ENCODE results near the gene BLID. TPM values are rescaled to one million over a fixed set of nuclear protein-coding genes. Genes with fewer than 3 reads are reported as not detected.

The BLID gene
- total and polyA plus RNA-seq, 10 of the 15 experiments (the other 5 are each of a cell fraction or from before 2014, with no cell fraction given) = not detected

DNA sequence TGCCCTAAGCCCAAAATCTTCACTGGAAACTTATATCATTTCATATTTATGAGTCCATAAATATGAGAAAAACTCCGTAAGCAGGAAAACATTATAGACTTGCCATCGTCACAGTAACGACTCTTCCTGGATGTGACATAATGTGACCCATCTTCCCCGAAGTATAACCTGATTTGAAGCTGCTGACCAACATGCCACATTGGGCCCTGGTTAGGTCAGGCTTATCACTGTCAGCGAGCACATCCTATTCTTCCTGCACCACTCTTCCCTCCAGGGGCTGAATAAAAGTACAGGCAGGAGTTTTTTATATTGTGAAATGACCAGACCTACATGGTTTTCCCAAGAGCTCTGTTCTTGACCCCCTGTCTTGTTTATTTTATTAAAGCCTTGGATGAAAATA, 12.1 kb upstream of the BLID start:
- Histone ChIP-seq H3K27me3 (replicated peaks in 1 of 2; ENCODE audit: control insufficient read depth in 2 of 2, insufficient read depth in 2 of 2, low read length in 1 of 2) (no peaks in the 10 kb centered on the region), H3K27ac (ENCODE audit: control insufficient read depth, insufficient read depth) (no peak overlapping the region), H3K36me3 (ENCODE audit: control insufficient read depth in 2 of 2, insufficient read depth in 2 of 2, low read length in 1 of 2) (no peaks in the 10 kb centered on the region), H3K9me3 (replicated peaks; ENCODE audit: control insufficient read depth, insufficient read depth, low read length) (no peaks in the 10 kb centered on the region), H2AFZ (ENCODE audit: control insufficient read depth, low read depth, low read length) (no peak overlapping the region), H3K79me2 (ENCODE audit: control insufficient read depth, insufficient read depth, low read length) (no peaks in the 10 kb centered on the region), H3K4me3 (no peak overlapping the region), H3K4me2 (ENCODE audit: control insufficient read depth, insufficient read depth) (no peak overlapping the region), H3K9ac (ENCODE audit: control insufficient read depth, insufficient read depth, low read length) (no peak overlapping the region), H4K20me1 (ENCODE audit: control insufficient read depth, insufficient read depth) (no peaks in the 10 kb centered on the region; the same call in 1 of the 2 replicates), H3K4me1 (ENCODE audit: control insufficient read depth, insufficient read depth, low read length) (no peaks in the 10 kb centered on the region)
- RAD21 ChIA-PET (ENCODE audit: unreplicated experiment) = no interaction called here
- SMC1A ChIA-PET (ENCODE audit: uncharacterized antibody, unreplicated experiment) = no interaction called here
- intact Hi-C loops (cut with micrococcal nuclease; ENCODE audit: unreplicated experiment) (no loop called here), in situ Hi-C loops (cut with MboI) (no loop called here)
- DNase-seq (ENCODE audit: low read depth, low spot score) (no peak), FAIRE-seq (no peak), ATAC-seq (no peak)
- 53% methylated on average over 5 of the region's 5 CpGs for WGBS (ENCODE audit: insufficient coverage, insufficient replicate concordance, low lambda C conversion rate, missing lambda C conversion rate)
- CTCF ChIA-PET = interaction anchor here (0.8 to 1.3 kb wide), 3 partner anchors 12 to 22 kb away, joined by 3 to 4 read pairs (median 3); partner anchors contain the start of gene BLID
- POLR2A ChIA-PET = no interaction called here
- TF ChIP-seq BACH1 (IDR thresholded peaks at IDR 0.05; ENCODE audit: borderline replicate concordance) = no peak
- TF ChIP-seq ZNF622 (IDR thresholded peaks at IDR 0.05) = no peak
- no peak for TF ChIP-seq TCF3 (IDR thresholded peaks at IDR 0.05; ENCODE audit: borderline replicate concordance, insufficient read depth, low read depth, low read length)
- TF ChIP-seq NRF1 (conservative IDR thresholded peaks at IDR 0.05; ENCODE audit: low read depth, low read length) = no peak
- BruUV-seq (replicated peaks) = no TSS peak

DNA sequence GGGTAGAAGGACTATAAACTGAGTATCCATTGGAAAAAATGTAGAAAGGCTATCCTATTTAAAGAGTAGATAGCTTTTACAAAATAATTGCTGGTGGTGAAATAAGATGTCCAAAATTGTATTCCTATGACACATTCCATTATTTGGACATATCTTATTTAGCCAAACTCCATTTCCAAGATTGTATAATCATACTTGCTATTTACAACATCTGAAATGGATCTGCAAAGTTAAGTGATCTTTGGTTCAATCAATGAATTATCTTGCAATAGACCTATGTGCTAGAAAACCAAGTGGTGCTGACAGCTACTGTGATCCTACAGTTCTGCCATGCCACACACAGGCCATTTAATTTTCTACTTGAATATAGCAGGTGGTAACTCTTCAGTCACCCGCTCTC, 11.0 kb upstream of the BLID start:
- ATAC-seq (no peak), DNase-seq (ENCODE audit: low read depth, low spot score) (no peak), FAIRE-seq (no peak)
- no peak overlapping the region for H3K27ac ChIP-seq (ENCODE audit: control insufficient read depth, insufficient read depth)
- H3K4me3 ChIP-seq = no peak overlapping the region
- POLR2A ChIA-PET = no interaction called here
- H3K4me1 ChIP-seq (ENCODE audit: control insufficient read depth, insufficient read depth, low read length) = no peaks in the 10 kb centered on the region
- no TSS peak for BruUV-seq (replicated peaks)
- TF ChIP-seq, protein P1, sequence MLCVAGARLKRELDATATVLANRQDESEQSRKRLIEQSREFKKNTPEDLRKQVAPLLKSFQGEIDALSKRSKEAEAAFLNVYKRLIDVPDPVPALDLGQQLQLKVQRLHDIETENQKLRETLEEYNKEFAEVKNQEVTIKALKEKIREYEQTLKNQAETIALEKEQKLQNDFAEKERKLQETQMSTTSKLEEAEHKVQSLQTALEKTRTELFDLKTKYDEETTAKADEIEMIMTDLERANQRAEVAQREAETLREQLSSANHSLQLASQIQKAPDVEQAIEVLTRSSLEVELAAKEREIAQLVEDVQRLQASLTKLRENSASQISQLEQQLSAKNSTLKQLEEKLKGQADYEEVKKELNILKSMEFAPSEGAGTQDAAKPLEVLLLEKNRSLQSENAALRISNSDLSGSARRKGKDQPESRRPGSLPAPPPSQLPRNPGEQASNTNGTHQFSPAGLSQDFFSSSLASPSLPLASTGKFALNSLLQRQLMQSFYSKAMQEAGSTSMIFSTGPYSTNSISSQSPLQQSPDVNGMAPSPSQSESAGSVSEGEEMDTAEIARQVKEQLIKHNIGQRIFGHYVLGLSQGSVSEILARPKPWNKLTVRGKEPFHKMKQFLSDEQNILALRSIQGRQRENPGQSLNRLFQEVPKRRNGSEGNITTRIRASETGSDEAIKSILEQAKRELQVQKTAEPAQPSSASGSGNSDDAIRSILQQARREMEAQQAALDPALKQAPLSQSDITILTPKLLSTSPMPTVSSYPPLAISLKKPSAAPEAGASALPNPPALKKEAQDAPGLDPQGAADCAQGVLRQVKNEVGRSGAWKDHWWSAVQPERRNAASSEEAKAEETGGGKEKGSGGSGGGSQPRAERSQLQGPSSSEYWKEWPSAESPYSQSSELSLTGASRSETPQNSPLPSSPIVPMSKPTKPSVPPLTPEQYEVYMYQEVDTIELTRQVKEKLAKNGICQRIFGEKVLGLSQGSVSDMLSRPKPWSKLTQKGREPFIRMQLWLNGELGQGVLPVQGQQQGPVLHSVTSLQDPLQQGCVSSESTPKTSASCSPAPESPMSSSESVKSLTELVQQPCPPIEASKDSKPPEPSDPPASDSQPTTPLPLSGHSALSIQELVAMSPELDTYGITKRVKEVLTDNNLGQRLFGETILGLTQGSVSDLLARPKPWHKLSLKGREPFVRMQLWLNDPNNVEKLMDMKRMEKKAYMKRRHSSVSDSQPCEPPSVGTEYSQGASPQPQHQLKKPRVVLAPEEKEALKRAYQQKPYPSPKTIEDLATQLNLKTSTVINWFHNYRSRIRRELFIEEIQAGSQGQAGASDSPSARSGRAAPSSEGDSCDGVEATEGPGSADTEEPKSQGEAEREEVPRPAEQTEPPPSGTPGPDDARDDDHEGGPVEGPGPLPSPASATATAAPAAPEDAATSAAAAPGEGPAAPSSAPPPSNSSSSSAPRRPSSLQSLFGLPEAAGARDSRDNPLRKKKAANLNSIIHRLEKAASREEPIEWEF (IDR thresholded peaks at IDR 0.05; ENCODE audit: insufficient replicate concordance, low read depth, low read length) = no peak
- TF ChIP-seq JUND (IDR thresholded peaks at IDR 0.05; ENCODE audit: low read depth, low read length) = no peak
- no peak for TF ChIP-seq IKZF2 (IDR thresholded peaks at IDR 0.05)
- no peak for TF ChIP-seq NR2F1 (conservative IDR thresholded peaks at IDR 0.05)
- no peak for TF ChIP-seq POLR2AphosphoS2 (IDR thresholded peaks at IDR 0.05; ENCODE audit: low read depth, low read length)
- TF ChIP-seq BMI1 (IDR thresholded peaks at IDR 0.05; ENCODE audit: borderline replicate concordance) = no peak
- 33% methylated on average over 1 of the region's 1 CpG for WGBS (ENCODE audit: insufficient coverage, insufficient replicate concordance, low lambda C conversion rate, missing lambda C conversion rate)
- RAD21 ChIA-PET (ENCODE audit: unreplicated experiment) = no interaction called here
- H2AFZ ChIP-seq (ENCODE audit: control insufficient read depth, low read depth, low read length) = no peak overlapping the region
- SMC1A ChIA-PET (ENCODE audit: uncharacterized antibody, unreplicated experiment) = no interaction called here
- no peaks in the 10 kb centered on the region for H3K27me3 ChIP-seq (replicated peaks in 1 of 2; ENCODE audit: control insufficient read depth in 2 of 2, insufficient read depth in 2 of 2, low read length in 1 of 2)
- CTCF ChIA-PET = interaction anchor here (1.2 kb wide), 1 partner anchor 12 kb away, joined by 4 read pairs; no protein-coding TSS in a partner anchor
- no peaks in the 10 kb centered on the region for H3K9me3 ChIP-seq (replicated peaks; ENCODE audit: control insufficient read depth, insufficient read depth, low read length)
- no peaks in the 10 kb centered on the region for H3K79me2 ChIP-seq (ENCODE audit: control insufficient read depth, insufficient read depth, low read length)
- in situ Hi-C loops (cut with MboI) = no loop called here
- H3K9ac ChIP-seq (ENCODE audit: control insufficient read depth, insufficient read depth, low read length) = no peak overlapping the region
- H4K20me1 ChIP-seq (ENCODE audit: control insufficient read depth, insufficient read depth) = no peaks in the 10 kb centered on the region; the same call in 1 of the 2 replicates
- intact Hi-C loops (cut with micrococcal nuclease; ENCODE audit: unreplicated experiment) = no loop called here
- no peaks in the 10 kb centered on the region for H3K36me3 ChIP-seq (ENCODE audit: control insufficient read depth in 2 of 2, insufficient read depth in 2 of 2, low read length in 1 of 2)
- no peak overlapping the region for H3K4me2 ChIP-seq (ENCODE audit: control insufficient read depth, insufficient read depth)
